Skeletal muscle tissue (tissue), 4 donors: Measurements from ENCODE around the gene CDS2. TPM values are rescaled to one million over a fixed set of nuclear protein-coding genes. Genes with fewer than 3 reads are reported as not detected.

ENCODE experiments used
- H3K27ac ChIP-seq: one replicate; pipeline ENCODE4 v1.7.0; 2013; ENCODE audit warnings: mild to moderate bottlenecking, low read depth, low read length, inconsistent platforms
- H3K27me3 ChIP-seq, 3 donors: one replicate each; pipeline ENCODE4 v1.7.0; 2013; ENCODE audit warnings: low read length in 3 of 3; ENCODE audit not compliant: control insufficient read depth in 3 of 3, insufficient read depth in 3 of 3
- H3K36me3 ChIP-seq, 3 donors: one replicate each; pipeline ENCODE4 v1.7.0; 2013; ENCODE audit warnings: low read length in 3 of 3; ENCODE audit not compliant: control insufficient read depth in 3 of 3, insufficient read depth in 3 of 3
- H3K4me1 ChIP-seq, 3 donors: one replicate each; pipeline ENCODE4 v1.7.0; 2013; ENCODE audit warnings: low read length in 3 of 3, mild to moderate bottlenecking in 3 of 3; ENCODE audit not compliant: control insufficient read depth in 3 of 3, insufficient read depth in 3 of 3
- H3K4me3 ChIP-seq, 3 donors: one replicate each; pipeline ENCODE4 v1.7.0; 2013; ENCODE audit warnings: low read length in 3 of 3
- H3K9ac ChIP-seq, 3 donors: one replicate each; pipeline ENCODE4 v1.7.0; 2013; ENCODE audit warnings: low read length in 3 of 3, mild to moderate bottlenecking in 3 of 3, moderate library complexity in 2 of 3, low read depth in 1 of 3
- H3K9me3 ChIP-seq, 3 donors: one replicate each; pipeline ENCODE4 v1.7.0; 2013; ENCODE audit warnings: low read length in 3 of 3; ENCODE audit not compliant: control insufficient read depth in 3 of 3
- total RNA-seq: library from RNA; depleted of rRNA; stranded (reverse); fragments of >200 nt; gene quantifications from one replicate; pipeline ENCODE4 v1.2.3, GENCODE V29; 2014
- donor health status: Osteomylitis.

Gene CDS2
- total RNA-seq, 1 donor from 2014 or later: 27.1 TPM

DNA sequence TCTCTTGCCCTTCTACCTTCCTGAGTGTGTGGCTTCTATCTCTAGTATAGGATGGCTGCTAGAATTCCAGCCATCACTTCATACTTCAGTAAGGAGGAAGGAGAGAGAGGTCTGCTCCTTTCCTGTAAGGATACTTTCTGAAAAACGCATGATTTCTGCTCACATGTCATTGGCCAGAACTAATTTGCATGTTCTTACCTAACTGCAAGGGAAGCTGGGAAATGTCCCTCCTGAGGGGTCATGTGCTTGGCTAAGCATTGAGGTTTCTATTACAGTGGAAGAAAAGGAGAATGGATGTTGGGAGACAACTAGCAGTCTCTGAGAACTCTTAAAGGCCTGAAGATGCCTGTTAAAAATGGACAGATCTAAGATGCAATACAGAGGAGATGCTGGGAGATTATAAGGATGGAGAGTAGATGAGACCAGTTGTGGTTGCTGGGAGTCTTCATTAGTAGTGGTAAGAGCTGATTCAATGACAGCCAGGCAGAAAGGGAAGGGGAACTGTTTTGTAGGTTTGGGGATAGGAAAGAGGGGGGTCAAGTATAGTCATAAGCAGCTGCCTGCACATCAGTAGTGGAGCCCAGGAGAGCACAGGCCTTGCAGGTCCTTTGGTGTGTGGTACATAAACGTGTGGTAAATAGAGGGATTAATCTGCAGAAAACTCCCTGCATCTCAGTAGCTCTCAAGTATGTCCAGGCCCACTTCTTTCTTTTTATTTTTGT is 20.2 kb downstream of the CDS2 start:
- Histone ChIP-seq H3K27me3 (no peaks in the 10 kb centered on the region), H3K27ac (no peak overlapping the region), H3K4me1 (peaks cover 38 to 57% (median 53%) of the 10 kb centered on the region in 3 donors), H3K9ac (no peak overlapping the region), H3K36me3 (no peaks in the 10 kb centered on the region), H3K9me3 (no peaks in the 10 kb centered on the region), H3K4me3 (no peak overlapping the region)

- H3K4me1 ChIP-seq: peaks cover 43 to 51% (median 48%) of the 10 kb centered on the region in 3 donors
- H3K9ac ChIP-seq: no peak overlapping the region
- H3K27ac ChIP-seq: no peak overlapping the region
- H3K27me3 ChIP-seq: no peaks in the 10 kb centered on the region
- no peaks in the 10 kb centered on the region for H3K36me3 ChIP-seq
- no peaks in the 10 kb centered on the region for H3K9me3 ChIP-seq
- no peak overlapping the region for H3K4me3 ChIP-seq
These were observed 21.8 kb downstream of the CDS2 start for GRCh38 chr20:5148581-5148980.

DNA sequence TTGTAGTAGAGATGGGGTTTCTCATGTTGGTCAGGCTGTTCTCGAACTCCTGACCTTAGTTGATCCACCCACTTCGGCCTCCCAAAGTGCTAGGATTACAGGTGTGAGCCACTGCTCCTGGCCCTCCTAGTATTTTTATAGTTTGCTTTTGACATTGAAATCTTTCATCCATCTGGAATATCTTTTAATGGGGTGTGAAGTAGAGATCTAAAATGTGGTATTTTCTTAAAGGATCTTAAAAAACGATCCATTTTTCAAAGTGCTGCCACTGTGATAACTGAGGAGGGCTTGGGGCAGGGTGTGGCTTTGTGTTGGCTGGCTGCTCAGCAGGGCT is 23.1 kb downstream of the CDS2 start:
- Histone ChIP-seq H3K36me3 (no peaks in the 10 kb centered on the region), H3K4me1 (peaks cover 44 to 56% (median 45%) of the 10 kb centered on the region in 3 donors), H3K9ac (no peak overlapping the region), H3K27ac (peak overlapping the region; percentile 79), H3K27me3 (no peaks in the 10 kb centered on the region), H3K9me3 (no peaks in the 10 kb centered on the region), H3K4me3 (peak overlapping the region in 1 of 3 donors; percentile 1)

- Histone ChIP-seq H3K27ac (peak overlapping the region; percentile 79), H3K4me1 (peaks cover 39 to 56% (median 49%) of the 10 kb centered on the region in 3 donors), H3K9me3 (no peaks in the 10 kb centered on the region), H3K36me3 (no peaks in the 10 kb centered on the region), H3K4me3 (peak overlapping the region in 2 of 3 donors; percentile 1 to 49), H3K9ac (peak overlapping the region in 1 of 3 donors; percentile 1), H3K27me3 (no peaks in the 10 kb centered on the region)
These were observed 23.6 kb downstream of the CDS2 start for GRCh38 chr20:5150226-5151076.

GRCh38 chr20:5153152-5153467 is 26.3 kb downstream of the CDS2 start:
- no peak overlapping the region for H3K9ac ChIP-seq
- no peaks in the 10 kb centered on the region for H3K9me3 ChIP-seq
- H3K27ac ChIP-seq: no peak overlapping the region
- no peak overlapping the region for H3K4me3 ChIP-seq
- H3K4me1 ChIP-seq: peaks cover 41 to 54% (median 43%) of the 10 kb centered on the region in 3 donors
- no peaks in the 10 kb centered on the region for H3K36me3 ChIP-seq
- no peaks in the 10 kb centered on the region for H3K27me3 ChIP-seq

DNA sequence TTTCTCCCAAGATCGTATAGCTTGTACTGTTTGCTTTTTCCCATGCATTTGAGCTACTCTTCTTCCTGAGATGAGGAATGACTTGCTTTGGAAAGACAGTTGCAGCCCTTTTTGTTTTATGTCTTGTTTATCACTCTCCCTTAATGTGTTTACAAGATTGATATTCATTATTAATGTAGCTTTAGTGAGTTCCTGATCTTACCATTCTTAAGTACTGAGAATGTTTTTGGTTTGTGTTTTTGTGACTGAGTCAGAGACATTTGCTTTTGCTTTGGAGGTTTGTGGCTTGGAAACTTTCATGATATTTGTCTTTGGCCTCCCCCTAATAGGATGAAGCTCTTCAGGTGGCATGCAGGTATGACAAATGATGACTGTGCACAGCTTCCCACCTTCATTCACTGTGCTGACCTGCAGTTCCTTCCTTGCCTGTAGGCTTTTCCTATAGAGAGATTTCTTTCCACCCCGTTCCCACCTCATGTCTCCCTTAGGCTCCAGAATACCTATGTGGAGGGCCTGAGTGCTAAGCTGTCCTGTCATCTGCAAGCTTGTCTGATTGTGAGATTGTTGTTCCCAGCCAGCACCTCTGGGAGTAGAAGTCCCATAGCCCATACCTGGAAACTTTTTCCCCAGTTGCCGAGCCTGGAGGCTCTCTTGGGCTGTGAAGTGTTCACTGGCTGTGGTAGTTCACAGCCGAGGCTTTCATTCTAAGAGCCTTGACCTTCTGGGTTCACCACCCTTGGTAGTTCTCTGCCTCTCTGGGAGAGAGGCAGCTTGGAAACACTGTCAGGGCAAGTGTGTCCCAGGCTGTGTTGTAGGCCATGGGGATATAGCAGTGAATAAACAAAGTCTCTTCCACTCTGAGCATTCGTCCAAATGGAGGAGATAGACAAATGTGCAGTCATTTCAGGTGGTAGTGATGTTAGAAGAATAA is 27.1 kb downstream of the CDS2 start:
- H3K4me1 ChIP-seq: peaks cover 34 to 48% (median 39%) of the 10 kb centered on the region in 3 donors
- H3K36me3 ChIP-seq: no peaks in the 10 kb centered on the region
- no peak overlapping the region for H3K9ac ChIP-seq
- H3K9me3 ChIP-seq: no peaks in the 10 kb centered on the region
- no peaks in the 10 kb centered on the region for H3K27me3 ChIP-seq
- H3K27ac ChIP-seq: no peak overlapping the region
- no peak overlapping the region for H3K4me3 ChIP-seq

GRCh38 chr20:5154543-5154925 is 27.7 kb downstream of the CDS2 start:
- no peak overlapping the region for H3K4me3 ChIP-seq
- H3K27ac ChIP-seq: no peak overlapping the region
- no peak overlapping the region for H3K9ac ChIP-seq
- no peaks in the 10 kb centered on the region for H3K9me3 ChIP-seq
- H3K27me3 ChIP-seq: no peaks in the 10 kb centered on the region
- H3K36me3 ChIP-seq: no peaks in the 10 kb centered on the region
- H3K4me1 ChIP-seq: peaks cover 29 to 48% (median 37%) of the 10 kb centered on the region in 3 donors

DNA sequence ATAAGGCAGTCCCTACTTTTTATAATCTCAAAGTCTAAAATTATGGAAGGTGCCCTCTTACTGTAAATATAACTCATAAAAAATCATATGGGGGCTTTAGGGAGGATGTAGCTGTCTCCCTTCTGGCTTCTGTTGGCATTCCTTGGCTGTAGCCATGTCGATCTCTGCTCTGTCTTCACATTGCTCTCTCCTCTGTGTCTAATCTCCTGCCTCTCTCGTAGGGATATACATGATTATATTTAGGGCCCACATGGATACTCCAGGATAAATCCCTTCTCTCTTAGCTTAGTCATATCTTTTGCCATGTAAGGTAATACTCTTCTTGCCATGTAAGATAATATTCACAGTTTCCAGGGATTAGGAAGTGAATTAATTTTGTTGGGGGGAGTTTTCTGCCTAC is 28.6 kb downstream of the CDS2 start:
- no peak overlapping the region for H3K4me3 ChIP-seq
- H3K36me3 ChIP-seq: no peaks in the 10 kb centered on the region
- H3K9ac ChIP-seq: no peak overlapping the region
- H3K9me3 ChIP-seq: no peaks in the 10 kb centered on the region
- H3K27me3 ChIP-seq: no peaks in the 10 kb centered on the region
- H3K27ac ChIP-seq: no peak overlapping the region
- H3K4me1 ChIP-seq: peaks cover 22 to 47% (median 34%) of the 10 kb centered on the region in 3 donors

DNA sequence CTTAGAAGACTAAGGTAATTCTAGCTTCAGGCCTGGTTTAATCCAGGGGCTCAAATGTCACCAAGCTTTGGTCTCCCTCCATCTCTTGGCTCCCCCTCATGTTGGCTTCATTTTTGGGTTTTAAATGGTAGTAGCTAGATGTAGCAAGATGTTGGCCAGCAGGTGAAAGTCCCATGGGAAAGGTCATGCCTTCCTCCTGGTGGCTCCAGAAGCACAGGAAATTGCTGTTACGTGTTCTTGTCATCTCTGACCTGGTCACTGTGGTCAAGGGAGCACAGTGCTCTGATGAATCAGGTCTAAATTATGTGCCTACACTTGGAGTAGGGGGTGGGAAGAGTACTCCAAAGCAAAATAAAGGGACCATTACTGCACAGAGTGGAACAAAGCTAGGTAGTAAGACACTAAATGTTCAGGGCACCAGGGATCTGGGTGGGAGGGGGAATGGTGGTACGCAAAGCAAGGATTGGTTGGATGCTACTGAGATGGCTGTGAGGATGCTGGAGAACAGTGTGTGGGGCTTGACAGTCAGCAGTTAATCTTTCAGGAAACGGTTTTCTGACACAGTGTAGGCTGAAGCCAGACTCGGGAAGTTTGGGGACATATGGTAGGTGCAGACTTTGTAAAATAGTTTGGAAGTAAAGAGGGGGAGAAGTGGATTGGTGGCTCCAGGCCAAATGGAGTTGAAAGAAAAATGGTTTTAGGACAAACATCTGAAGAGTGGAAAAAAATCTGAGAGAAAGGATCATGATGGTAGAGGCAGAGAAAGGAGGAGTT is 30.1 kb downstream of the CDS2 start:
- no peaks in the 10 kb centered on the region for H3K27me3 ChIP-seq
- no peak overlapping the region for H3K9ac ChIP-seq
- H3K36me3 ChIP-seq: no peaks in the 10 kb centered on the region
- peaks cover 17 to 41% (median 27%) of the 10 kb centered on the region in 3 donors for H3K4me1 ChIP-seq
- H3K27ac ChIP-seq: no peak overlapping the region
- no peak overlapping the region for H3K4me3 ChIP-seq
- no peaks in the 10 kb centered on the region for H3K9me3 ChIP-seq
